Kidney (tissue), 14 donors: ENCODE measurements around the gene CCBE1. TPM values are rescaled to one million over a fixed set of nuclear protein-coding genes. Genes with fewer than 3 reads are reported as not detected.

Source experiments
- DNase-seq, 5 donors: peaks; one replicate each; pipeline ENCODE4 v3.0.0-alpha.2; 2013 to 2020
- FAIRE-seq: peaks from 2 replicates; lab custom pipeline; 2012; peaks lifted over from hg19 to GRCh38; lab: Jason Lieb, UNC
- H3K27ac ChIP-seq, 2 donors: one replicate each; pipeline ENCODE4 v1.7.0; 2013; ENCODE audit warnings: low read depth in 2 of 2, low read length in 2 of 2, inconsistent platforms in 1 of 2
- H3K27me3 ChIP-seq: one replicate; pipeline ENCODE4 v1.7.1; 2013; ENCODE audit warnings: low read length, inconsistent platforms; ENCODE audit not compliant: control insufficient read depth, insufficient read depth
- H3K36me3 ChIP-seq, 3 donors: one replicate each; pipeline versions ENCODE4 v1.7.0 to v1.7.1; 2013; ENCODE audit warnings: low read length in 3 of 3, control low read depth in 1 of 3, inconsistent platforms in 1 of 3; ENCODE audit not compliant: insufficient read depth in 3 of 3, control insufficient read depth in 2 of 3
- H3K4me1 ChIP-seq, 3 donors: one replicate each; pipeline versions ENCODE4 v1.7.0 to v1.7.1; 2013; ENCODE audit warnings: low read length in 3 of 3, inconsistent platforms in 1 of 3, low read depth in 1 of 3; ENCODE audit not compliant: control insufficient read depth in 2 of 3, insufficient read depth in 2 of 3
- H3K4me3 ChIP-seq, 3 donors: one replicate each; pipeline versions ENCODE4 v1.7.0 to v1.8.1; 2013; ENCODE audit warnings: low read length in 3 of 3, control low read depth in 1 of 3, inconsistent platforms in 1 of 3
- H3K9ac ChIP-seq, 3 donors: one replicate each; pipeline versions ENCODE4 v1.7.0 to v1.7.1; 2013; ENCODE audit warnings: low read length in 3 of 3, control low read depth in 1 of 3, inconsistent platforms in 1 of 3
- H3K9me3 ChIP-seq, 3 donors: one replicate each; pipeline versions ENCODE4 v1.7.0 to v1.7.1; 2013; ENCODE audit warnings: low read length in 3 of 3, control low read depth in 1 of 3, inconsistent platforms in 1 of 3; ENCODE audit not compliant: control insufficient read depth in 2 of 3, insufficient read depth in 1 of 3
- intact Hi-C: fragments of 100-400 bp; cut with DNase I; formaldehyde crosslinking; loops from one replicate; pipeline ENCODE4 v1.11.1; 2022
- polyA plus RNA-seq: library from polyadenylated mRNA; stranded (reverse); fragments of 350-450 nt; fragmentation: Illumina TruSeq; extraction: RNeasy Lipid Tissue Mini Kit (QIAGEN cat#74804); gene quantifications from one replicate; pipeline ENCODE4 v1.2.3, GENCODE V29; 2014; ENCODE audit warnings: low read depth, low replicate concordance; ENCODE audit not compliant: insufficient read depth
- total RNA-seq: library from RNA; stranded (reverse); fragmentation: NEBNext Ultra II Directional; extraction: Animal tissue kit (Norgen Biotek cat#: 25700); gene quantifications from one replicate; pipeline ENCODE4 v1.2.1, GENCODE V29; 2021
- TF ChIP-seq, protein P1 (sequence below): IDR thresholded peaks from 3 replicates; pipeline ENCODE4 v1.5.1; 2012; ENCODE audit warnings: mild to moderate bottlenecking, moderate library complexity, borderline replicate concordance; ENCODE audit not compliant: insufficient read depth; ENCODE audit errors: extremely low read depth
- donor health status: control.
- donor health status: control.
- donor health status: control.
- donor health status: control.
- donor health status: control.
- donor health status: DM: yes; HTN: yes; CAD: no.
- donor health status: Normal renal cell carcinoma (clear cell type).

Gene CCBE1
- total and polyA plus RNA-seq, 2 donors from 2014 or later: 1.8 to 2.2 TPM

DNA sequence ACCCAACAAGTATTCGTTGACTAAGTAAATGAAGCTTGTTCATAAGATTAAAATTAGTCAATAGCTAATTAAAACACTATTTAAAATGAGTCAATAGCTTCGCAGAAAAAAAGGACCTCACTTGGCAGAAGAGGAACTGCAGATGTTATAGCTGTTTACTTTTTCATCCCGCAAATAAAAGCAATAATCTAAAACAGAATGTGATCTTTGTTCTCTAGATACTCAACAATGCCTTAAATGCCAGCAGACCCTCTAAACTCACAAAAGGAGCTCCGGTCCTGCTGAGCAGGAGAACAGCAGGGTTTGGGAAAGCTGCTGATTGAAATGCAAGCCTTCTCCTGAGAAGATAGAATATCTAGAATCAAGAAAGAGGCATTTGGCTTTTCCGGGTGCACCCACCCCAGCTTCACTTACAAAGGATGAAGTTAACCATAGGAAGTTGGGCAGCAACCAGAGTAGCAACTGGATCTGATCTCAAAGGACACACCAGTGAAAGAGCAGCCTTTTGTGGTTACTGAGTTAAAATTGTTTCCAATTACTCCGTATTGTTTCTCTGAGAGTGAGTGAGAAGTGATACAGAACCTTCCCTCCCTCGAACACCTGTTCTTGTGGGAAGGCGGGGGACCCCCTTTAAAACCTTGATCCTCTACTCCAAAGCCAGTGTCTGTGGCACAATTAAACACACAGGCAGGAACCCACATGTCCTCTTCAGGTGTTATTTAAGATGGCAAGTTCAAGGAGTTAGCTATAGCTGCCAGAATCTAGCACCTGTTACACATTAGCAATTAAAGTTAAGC is 6.8 kb downstream of the CCBE1 start:
- no peak for FAIRE-seq
- no peaks in the 10 kb centered on the region for H3K36me3 ChIP-seq
- peak in 1 of 5 donors; percentile 30 for DNase-seq
- no peak overlapping the region for H3K9ac ChIP-seq
- H3K27me3 ChIP-seq: no peaks in the 10 kb centered on the region
- TF ChIP-seq, protein P1, sequence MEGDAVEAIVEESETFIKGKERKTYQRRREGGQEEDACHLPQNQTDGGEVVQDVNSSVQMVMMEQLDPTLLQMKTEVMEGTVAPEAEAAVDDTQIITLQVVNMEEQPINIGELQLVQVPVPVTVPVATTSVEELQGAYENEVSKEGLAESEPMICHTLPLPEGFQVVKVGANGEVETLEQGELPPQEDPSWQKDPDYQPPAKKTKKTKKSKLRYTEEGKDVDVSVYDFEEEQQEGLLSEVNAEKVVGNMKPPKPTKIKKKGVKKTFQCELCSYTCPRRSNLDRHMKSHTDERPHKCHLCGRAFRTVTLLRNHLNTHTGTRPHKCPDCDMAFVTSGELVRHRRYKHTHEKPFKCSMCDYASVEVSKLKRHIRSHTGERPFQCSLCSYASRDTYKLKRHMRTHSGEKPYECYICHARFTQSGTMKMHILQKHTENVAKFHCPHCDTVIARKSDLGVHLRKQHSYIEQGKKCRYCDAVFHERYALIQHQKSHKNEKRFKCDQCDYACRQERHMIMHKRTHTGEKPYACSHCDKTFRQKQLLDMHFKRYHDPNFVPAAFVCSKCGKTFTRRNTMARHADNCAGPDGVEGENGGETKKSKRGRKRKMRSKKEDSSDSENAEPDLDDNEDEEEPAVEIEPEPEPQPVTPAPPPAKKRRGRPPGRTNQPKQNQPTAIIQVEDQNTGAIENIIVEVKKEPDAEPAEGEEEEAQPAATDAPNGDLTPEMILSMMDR: no peak
- H3K27ac ChIP-seq: no peak overlapping the region
- no peak overlapping the region for H3K4me3 ChIP-seq
- peaks cover 0 to 3% (median 0%) of the 10 kb centered on the region in 3 donors for H3K4me1 ChIP-seq
- H3K9me3 ChIP-seq: no peaks in the 10 kb centered on the region
- intact Hi-C loops: no loop called here

DNA sequence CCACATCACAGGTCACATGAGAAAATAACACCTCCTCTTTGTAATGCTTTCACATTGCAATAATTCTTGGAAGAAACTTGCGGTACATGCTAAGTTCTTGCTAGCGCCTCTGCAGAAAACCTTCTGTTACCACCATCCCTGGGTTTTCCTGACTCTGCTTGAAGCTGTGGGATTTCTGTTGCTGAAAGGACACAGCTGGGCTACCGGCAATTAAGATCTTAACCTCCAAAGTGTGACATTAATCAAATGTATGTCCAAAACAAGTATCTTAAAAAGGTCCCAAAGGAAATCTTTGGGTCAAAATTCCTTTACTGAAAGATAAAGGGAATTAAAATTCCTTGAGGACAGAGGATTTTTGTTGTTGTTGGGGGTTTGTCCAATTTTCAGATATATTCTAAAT is 7.5 kb downstream of the CCBE1 start:
- Histone ChIP-seq H3K36me3 (no peaks in the 10 kb centered on the region), H3K9me3 (no peaks in the 10 kb centered on the region), H3K9ac (no peak overlapping the region), H3K27me3 (no peaks in the 10 kb centered on the region), H3K4me1 (peaks cover 0 to 3% (median 0%) of the 10 kb centered on the region in 3 donors), H3K27ac (no peak overlapping the region), H3K4me3 (no peak overlapping the region)
- DNase-seq: peak in 2 of 5 donors; percentile 49 to 69
- TF ChIP-seq, protein P1: no peak
- intact Hi-C loops: no loop called here
- FAIRE-seq: no peak

DNA sequence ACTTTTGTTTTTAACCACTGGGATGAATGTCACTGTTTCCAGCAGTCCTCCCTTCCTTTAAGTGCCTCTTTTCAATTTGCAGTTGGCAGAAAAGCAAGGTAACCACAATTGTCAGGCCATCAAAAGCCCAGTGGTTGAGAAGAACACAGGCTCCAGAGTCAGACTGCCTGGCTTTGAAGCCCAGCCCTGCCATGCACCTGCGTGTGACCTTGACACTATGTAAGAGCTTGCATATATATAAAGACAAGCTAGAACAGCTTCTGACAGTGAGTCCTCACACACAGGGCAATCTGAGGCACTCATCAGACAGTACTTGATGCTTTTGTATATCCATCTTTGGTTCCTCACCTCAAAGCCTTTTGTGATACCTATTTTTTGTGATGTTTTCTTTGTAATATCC is 11.0 kb downstream of the CCBE1 start:
- Histone ChIP-seq H3K9ac (no peak overlapping the region), H3K9me3 (no peaks in the 10 kb centered on the region), H3K4me3 (no peak overlapping the region), H3K4me1 (peaks cover 0 to 3% (median 0%) of the 10 kb centered on the region in 3 donors), H3K27me3 (no peaks in the 10 kb centered on the region), H3K27ac (no peak overlapping the region), H3K36me3 (no peaks in the 10 kb centered on the region)
- no peak for DNase-seq
- TF ChIP-seq, protein P1: no peak
- intact Hi-C loops: no loop called here
- FAIRE-seq: no peak
